Trophoblast cell (in vitro differentiated cells and primary cell): ENCODE results near the gene RSU1.

ENCODE experiments used
- DNase-seq, 2 donors: peaks; one replicate each; pipeline ENCODE4 v3.0.0-alpha.2; 2016
- H2AFZ ChIP-seq: 2 replicates; pipeline ENCODE4 v1.6.1; 2013; ENCODE audit warnings: low read length, moderate library complexity, mild to moderate bottlenecking; ENCODE audit not compliant: insufficient read depth, poor library complexity
- H2AK5ac ChIP-seq: 2 replicates; pipeline ENCODE4 v1.6.1; 2013; ENCODE audit warnings: mild to moderate bottlenecking, low read length
- H2BK120ac ChIP-seq: 2 replicates; pipeline ENCODE4 v1.6.1; 2013; ENCODE audit warnings: low read length, mild to moderate bottlenecking, moderate library complexity; ENCODE audit not compliant: insufficient read depth, poor library complexity
- H2BK12ac ChIP-seq: 2 replicates; pipeline ENCODE4 v1.6.1; 2013; ENCODE audit warnings: mild to moderate bottlenecking, low read length, moderate library complexity
- H2BK5ac ChIP-seq: 2 replicates; pipeline ENCODE4 v1.6.1; 2013; ENCODE audit warnings: low read length, low read depth, moderate library complexity, mild to moderate bottlenecking; ENCODE audit not compliant: poor library complexity
- H3K14ac ChIP-seq: 2 replicates; pipeline ENCODE4 v1.6.1; 2013; ENCODE audit warnings: mild to moderate bottlenecking, low read length
- H3K18ac ChIP-seq: 2 replicates; pipeline ENCODE4 v1.6.1; 2013; ENCODE audit warnings: mild to moderate bottlenecking, low read length
- H3K23ac ChIP-seq: 2 replicates; pipeline ENCODE4 v1.6.1; 2013; ENCODE audit warnings: low read length
- H3K27ac ChIP-seq: 2 replicates; pipeline ENCODE4 v1.5.1; 2013; ENCODE audit warnings: low read depth, mild to moderate bottlenecking, inconsistent platforms, low read length, moderate library complexity
- H3K27me3 ChIP-seq: 2 replicates; pipeline ENCODE4 v1.6.1; 2013; ENCODE audit warnings: inconsistent platforms, mild to moderate bottlenecking, low read length, moderate library complexity; ENCODE audit not compliant: insufficient read depth
- H3K36me3 ChIP-seq, 2 experiments: 1 replicate in 1 of 2; 2 replicates in 1 of 2; pipeline ENCODE4 v1.6.1; 2013; ENCODE audit warnings: low read length in 2 of 2, mild to moderate bottlenecking in 2 of 2, moderate library complexity in 1 of 2; ENCODE audit not compliant: insufficient read depth in 2 of 2, control insufficient read depth in 1 of 2
- H3K4ac ChIP-seq: 2 replicates; pipeline ENCODE4 v1.6.1; 2013; ENCODE audit warnings: low read depth, mild to moderate bottlenecking, low read length, moderate library complexity
- H3K4me1 ChIP-seq, 2 experiments: 1 replicate in 1 of 2; 2 replicates in 1 of 2; pipeline ENCODE4 v1.6.1; 2013; ENCODE audit warnings: low read length in 2 of 2, mild to moderate bottlenecking in 2 of 2, moderate library complexity in 1 of 2; ENCODE audit not compliant: insufficient read depth in 2 of 2, control insufficient read depth in 1 of 2
- H3K4me2 ChIP-seq: 2 replicates; pipeline ENCODE4 v1.6.1; 2013; ENCODE audit warnings: inconsistent platforms, mild to moderate bottlenecking, low read length, moderate library complexity
- H3K4me3 ChIP-seq: 2 replicates; pipeline ENCODE4 v1.5.1; 2013; ENCODE audit warnings: mild to moderate bottlenecking, low read depth, low read length, inconsistent platforms
- H3K79me1 ChIP-seq: one replicate; pipeline ENCODE4 v1.6.1; 2013; ENCODE audit warnings: low read length
- H3K79me2 ChIP-seq: 2 replicates; pipeline ENCODE4 v1.6.1; 2013; ENCODE audit warnings: low read length, mild to moderate bottlenecking; ENCODE audit not compliant: control insufficient read depth, insufficient read depth, poor library complexity
- H3K9ac ChIP-seq: 2 replicates; pipeline ENCODE4 v1.6.1; 2013; ENCODE audit warnings: mild to moderate bottlenecking, low read length
- H3K9me3 ChIP-seq: 2 replicates; pipeline ENCODE4 v1.6.1; 2013; ENCODE audit warnings: low read depth, mild to moderate bottlenecking, control low read depth, inconsistent platforms, low read length; ENCODE audit not compliant: insufficient read depth
- H4K12ac ChIP-seq: 2 replicates; pipeline ENCODE4 v1.6.1; 2013; ENCODE audit warnings: low read depth, mild to moderate bottlenecking, low read length, moderate library complexity
- H4K8ac ChIP-seq: 2 replicates; pipeline ENCODE4 v1.6.1; 2013; ENCODE audit warnings: low read depth, mild to moderate bottlenecking, low read length, moderate library complexity
- H4K91ac ChIP-seq: one replicate; pipeline ENCODE4 v1.6.1; 2013; ENCODE audit warnings: low read depth, mild to moderate bottlenecking, low read length, moderate library complexity
- WGBS: extraction: QIAGEN DNeasy Blood & Tissue Kit; methylation state at CpG from one replicate; pipeline ENCODE4 v1.1.7; 2013; ENCODE audit warnings: missing lambda C conversion rate; ENCODE audit not compliant: insufficient read length, insufficient coverage; ENCODE audit errors: extremely low coverage; 5-methylcytosine and 5-hydroxymethylcytosine counted together

RSU1 gene

GRCh38 chr10:16602104-16602775 lies 215.0 kb downstream of the RSU1 start:
- H3K9me3 ChIP-seq: peaks cover 2% of the 10 kb centered on the region
- H2BK120ac ChIP-seq: no peak overlapping the region
- H3K9ac ChIP-seq: no peak overlapping the region
- no peak overlapping the region for H2BK12ac ChIP-seq
- no peaks in the 10 kb centered on the region for H3K79me1 ChIP-seq
- no peaks in the 10 kb centered on the region for H3K79me2 ChIP-seq
- H3K36me3 ChIP-seq: no peaks in the 10 kb centered on the region
- no peak overlapping the region for H4K12ac ChIP-seq
- H3K4me3 ChIP-seq: no peak overlapping the region
- H3K14ac ChIP-seq: no peak overlapping the region
- H3K23ac ChIP-seq: no peak overlapping the region
- no peak overlapping the region for H3K4ac ChIP-seq
- no peak overlapping the region for H4K91ac ChIP-seq
- no CpG with 5 or more reads among the region's 8 CpGs for WGBS
- no peak overlapping the region for H2BK5ac ChIP-seq
- DNase-seq: peak in 1 of 2 donors; percentile 68
- H3K27ac ChIP-seq: no peak overlapping the region
- no peak overlapping the region for H4K8ac ChIP-seq
- H3K27me3 ChIP-seq: no peaks in the 10 kb centered on the region
- H2AK5ac ChIP-seq: no peak overlapping the region
- H3K18ac ChIP-seq: no peak overlapping the region
- H2AFZ ChIP-seq: no peak overlapping the region
- H3K4me2 ChIP-seq: no peak overlapping the region
- H3K4me1 ChIP-seq: peaks cover 4 to 9% of the 10 kb centered on the region in 2 experiments

- Histone ChIP-seq H3K27me3 (no peaks in the 10 kb centered on the region), H3K9me3 (peaks cover 2% of the 10 kb centered on the region), H2AFZ (no peak overlapping the region), H3K23ac (no peak overlapping the region), H3K4me1 (peaks cover 5 to 9% of the 10 kb centered on the region in 2 experiments), H2BK5ac (no peak overlapping the region), H3K79me1 (no peaks in the 10 kb centered on the region), H3K79me2 (no peaks in the 10 kb centered on the region), H2BK12ac (no peak overlapping the region), H3K4ac (no peak overlapping the region), H4K12ac (no peak overlapping the region), H3K4me3 (no peak overlapping the region), H3K18ac (no peak overlapping the region), H4K8ac (no peak overlapping the region), H4K91ac (no peak overlapping the region), H3K14ac (no peak overlapping the region), H2AK5ac (no peak overlapping the region), H3K9ac (no peak overlapping the region), H2BK120ac (no peak overlapping the region), H3K27ac (no peak overlapping the region), H3K36me3 (no peaks in the 10 kb centered on the region), H3K4me2 (no peak overlapping the region)
- DNase-seq: no peak
- WGBS: no CpG with 5 or more reads among the region's 8 CpGs
These were observed 217.6 kb downstream of the RSU1 start for GRCh38 chr10:16599662-16600061.

- H3K4me1 ChIP-seq: peaks cover 5 to 9% of the 10 kb centered on the region in 2 experiments
- no peak overlapping the region for H4K8ac ChIP-seq
- H3K27ac ChIP-seq: no peak overlapping the region
- no peaks in the 10 kb centered on the region for H3K79me2 ChIP-seq
- no peak overlapping the region for H4K12ac ChIP-seq
- H3K4ac ChIP-seq: no peak overlapping the region
- H3K4me3 ChIP-seq: no peak overlapping the region
- no peak overlapping the region for H4K91ac ChIP-seq
- no peak overlapping the region for H2AK5ac ChIP-seq
- no peak overlapping the region for H3K14ac ChIP-seq
- H3K23ac ChIP-seq: no peak overlapping the region
- no peak overlapping the region for H2BK5ac ChIP-seq
- H3K27me3 ChIP-seq: no peaks in the 10 kb centered on the region
- no peak overlapping the region for H3K18ac ChIP-seq
- H3K79me1 ChIP-seq: no peaks in the 10 kb centered on the region
- peaks cover 0 to 2% of the 10 kb centered on the region in 2 experiments for H3K36me3 ChIP-seq
- H2BK120ac ChIP-seq: no peak overlapping the region
- no peak overlapping the region for H3K4me2 ChIP-seq
- H2BK12ac ChIP-seq: no peak overlapping the region
- no peak overlapping the region for H2AFZ ChIP-seq
- DNase-seq: peak in 1 of 2 donors; percentile 43
- no peak overlapping the region for H3K9ac ChIP-seq
- peaks cover 3% of the 10 kb centered on the region for H3K9me3 ChIP-seq
- no CpG with 5 or more reads among the region's 11 CpGs for WGBS
These were observed 219.6 kb downstream of the RSU1 start for GRCh38 chr10:16597656-16598055.

- Histone ChIP-seq H4K91ac (no peak overlapping the region), H2AK5ac (no peak overlapping the region), H3K4me2 (no peak overlapping the region), H3K79me1 (no peaks in the 10 kb centered on the region), H3K23ac (no peak overlapping the region), H2AFZ (no peak overlapping the region), H3K4me3 (no peak overlapping the region), H2BK5ac (no peak overlapping the region), H3K4ac (no peak overlapping the region), H3K9me3 (peaks cover 1% of the 10 kb centered on the region), H3K18ac (no peak overlapping the region), H3K27me3 (no peaks in the 10 kb centered on the region), H3K27ac (no peak overlapping the region), H4K8ac (no peak overlapping the region), H3K36me3 (peaks cover 0 to 2% of the 10 kb centered on the region in 2 experiments), H3K4me1 (peaks cover 0 to 2% of the 10 kb centered on the region in 2 experiments), H3K9ac (no peak overlapping the region), H2BK12ac (no peak overlapping the region), H4K12ac (no peak overlapping the region), H3K14ac (no peak overlapping the region), H3K79me2 (no peaks in the 10 kb centered on the region), H2BK120ac (no peak overlapping the region)
- WGBS: no CpG with 5 or more reads among the region's 11 CpGs
- DNase-seq: no peak
These were observed 224.8 kb downstream of the RSU1 start for GRCh38 chr10:16592378-16592777.
